ENCODE measurements around the gene BMAL1.

The BMAL1 gene

DNA sequence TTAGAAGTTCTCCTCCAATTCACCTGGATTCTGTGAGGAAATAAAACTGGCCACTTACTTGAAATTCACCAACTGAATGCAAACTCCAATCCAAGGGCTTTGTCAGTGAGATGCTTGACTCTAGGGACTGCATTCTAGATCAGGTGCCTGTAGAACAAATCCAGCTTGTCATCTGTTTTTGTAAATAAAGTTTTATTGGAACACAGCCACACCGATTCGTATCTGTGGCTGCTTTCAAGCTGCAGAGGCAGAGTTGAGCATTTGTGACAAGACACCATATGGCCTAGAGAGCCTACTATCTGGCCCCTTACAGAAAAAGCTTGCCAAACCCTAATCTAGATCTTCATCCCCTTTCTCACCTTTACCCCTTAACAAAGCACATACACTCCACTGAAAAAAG is 103.1 kb downstream of the BMAL1 start:
- TF ChIP-seq TAF1 (IDR thresholded peaks at IDR 0.05; ENCODE audit: low read depth) = no peak
- TF ChIP-seq NFIC (IDR thresholded peaks at IDR 0.05) = no peak
- TF ChIP-seq, protein P1, sequence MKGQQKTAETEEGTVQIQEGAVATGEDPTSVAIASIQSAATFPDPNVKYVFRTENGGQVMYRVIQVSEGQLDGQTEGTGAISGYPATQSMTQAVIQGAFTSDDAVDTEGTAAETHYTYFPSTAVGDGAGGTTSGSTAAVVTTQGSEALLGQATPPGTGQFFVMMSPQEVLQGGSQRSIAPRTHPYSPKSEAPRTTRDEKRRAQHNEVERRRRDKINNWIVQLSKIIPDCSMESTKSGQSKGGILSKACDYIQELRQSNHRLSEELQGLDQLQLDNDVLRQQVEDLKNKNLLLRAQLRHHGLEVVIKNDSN (IDR thresholded peaks at IDR 0.05) = no peak
- no peak for TF ChIP-seq RAD21 (IDR thresholded peaks at IDR 0.05; ENCODE audit: low read depth)
- TF ChIP-seq ZBTB7A (IDR thresholded peaks at IDR 0.05; ENCODE audit: low read depth) = no peak
- no peak for TF ChIP-seq YY1 (IDR thresholded peaks at IDR 0.05; ENCODE audit: low read depth)
- TF ChIP-seq EP300 (IDR thresholded peaks at IDR 0.05; ENCODE audit: borderline replicate concordance) = no peak
- no peak for TF ChIP-seq TCF12 (IDR thresholded peaks at IDR 0.05; ENCODE audit: low read depth)
- TF ChIP-seq CEBPB (IDR thresholded peaks at IDR 0.05) = no peak

DNA sequence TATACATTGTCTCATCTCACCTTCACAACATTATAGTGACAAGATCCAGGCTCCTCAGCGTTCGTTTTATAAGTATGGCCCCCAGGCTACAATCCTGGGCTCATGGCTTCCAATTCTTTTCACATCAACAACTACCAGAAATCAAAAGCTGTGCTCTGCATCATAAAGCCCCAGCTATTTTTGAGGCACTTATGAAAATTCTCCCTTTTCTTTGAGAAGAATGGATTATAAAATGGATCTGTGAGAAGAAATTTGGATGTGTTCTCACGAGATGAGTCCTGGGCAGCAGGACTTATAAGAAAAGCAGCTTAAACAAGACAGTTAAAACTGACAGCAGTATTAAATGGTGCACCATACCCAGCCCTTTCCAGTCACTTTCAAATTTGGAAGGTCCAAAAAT is 105.2 kb downstream of the BMAL1 start:
- TF ChIP-seq, protein P2, sequence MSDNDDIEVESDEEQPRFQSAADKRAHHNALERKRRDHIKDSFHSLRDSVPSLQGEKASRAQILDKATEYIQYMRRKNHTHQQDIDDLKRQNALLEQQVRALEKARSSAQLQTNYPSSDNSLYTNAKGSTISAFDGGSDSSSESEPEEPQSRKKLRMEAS (IDR thresholded peaks at IDR 0.05) = no peak
- no peak for TF ChIP-seq TAF1 (IDR thresholded peaks at IDR 0.05; ENCODE audit: low read depth)
- TF ChIP-seq YY1 (IDR thresholded peaks at IDR 0.05; ENCODE audit: low read depth) = no peak
- TF ChIP-seq NFIC (IDR thresholded peaks at IDR 0.05) = no peak
- no peak for TF ChIP-seq EP300 (IDR thresholded peaks at IDR 0.05; ENCODE audit: borderline replicate concordance)
- TF ChIP-seq RAD21 (IDR thresholded peaks at IDR 0.05; ENCODE audit: low read depth) = no peak
- no peak for TF ChIP-seq EGR1 (IDR thresholded peaks at IDR 0.05)
- no peak for TF ChIP-seq CREB1 (IDR thresholded peaks at IDR 0.05; ENCODE audit: low read depth)
- TF ChIP-seq ZBTB7A (IDR thresholded peaks at IDR 0.05; ENCODE audit: low read depth) = no peak
- no peak for TF ChIP-seq TEAD4 (IDR thresholded peaks at IDR 0.05)

DNA sequence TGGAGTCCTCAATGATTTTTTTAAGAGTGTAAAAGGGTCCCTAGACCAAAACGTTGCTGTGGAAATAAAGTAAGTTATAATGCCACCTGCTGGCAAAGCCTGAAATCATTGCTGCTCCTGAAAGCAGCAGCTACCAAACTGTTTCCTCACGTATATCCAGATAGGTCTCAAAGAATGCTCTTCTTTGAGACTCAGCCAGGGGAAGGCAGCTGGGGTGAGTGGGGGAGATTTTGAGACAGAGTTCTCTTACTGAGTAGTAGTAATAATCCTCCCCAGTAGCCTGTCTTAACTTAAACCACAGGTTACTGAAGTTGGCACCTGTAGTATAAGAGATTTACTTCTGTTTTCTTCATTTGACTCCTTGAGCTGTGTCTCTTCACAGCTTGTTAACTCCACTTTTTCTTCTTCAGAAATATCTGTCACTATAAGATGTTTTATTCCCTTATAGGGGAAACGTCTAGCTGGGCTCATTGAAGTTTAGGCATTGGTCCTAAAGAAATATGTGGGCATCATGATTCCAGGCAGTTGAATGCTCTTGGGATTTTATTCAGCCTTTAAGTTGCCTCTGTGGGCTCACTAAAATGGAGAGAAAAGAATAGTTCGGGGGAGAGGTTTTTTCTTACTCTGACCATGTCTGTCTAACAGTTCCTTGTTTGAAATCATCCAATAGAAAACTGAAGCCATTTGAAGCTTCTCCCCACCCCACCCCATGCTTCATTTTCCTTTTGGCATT is 107.5 kb downstream of the BMAL1 start:
- no peak for TF ChIP-seq CREB1 (IDR thresholded peaks at IDR 0.05; ENCODE audit: low read depth)
- TF ChIP-seq RAD21 (IDR thresholded peaks at IDR 0.05; ENCODE audit: low read depth) = peak; percentile 58

DNA sequence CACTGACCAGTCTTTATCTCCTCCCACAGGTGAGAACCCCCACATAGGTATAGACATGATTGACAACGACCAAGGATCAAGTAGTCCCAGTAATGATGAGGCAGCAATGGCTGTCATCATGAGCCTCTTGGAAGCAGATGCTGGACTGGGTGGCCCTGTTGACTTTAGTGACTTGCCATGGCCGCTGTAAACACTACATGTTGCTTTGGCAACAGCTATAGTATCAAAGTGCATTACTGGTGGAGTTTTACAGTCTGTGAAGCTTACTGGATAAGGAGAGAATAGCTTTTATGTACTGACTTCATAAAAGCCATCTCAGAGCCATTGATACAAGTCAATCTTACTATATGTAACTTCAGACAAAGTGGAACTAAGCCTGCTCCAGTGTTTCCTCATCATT is 109.0 kb downstream of the BMAL1 start:
- TF ChIP-seq EP300 (IDR thresholded peaks at IDR 0.05; ENCODE audit: borderline replicate concordance) (no peak), TCF12 (IDR thresholded peaks at IDR 0.05; ENCODE audit: low read depth) (no peak), YY1 (IDR thresholded peaks at IDR 0.05; ENCODE audit: low read depth) (no peak), FOXM1 (IDR thresholded peaks at IDR 0.05; ENCODE audit: borderline replicate concordance, low read depth) (no peak), CREB1 (IDR thresholded peaks at IDR 0.05; ENCODE audit: low read depth) (no peak), TEAD4 (IDR thresholded peaks at IDR 0.05) (no peak), TAF1 (IDR thresholded peaks at IDR 0.05; ENCODE audit: low read depth) (no peak)
- TF ChIP-seq, protein P1 (IDR thresholded peaks at IDR 0.05) = no peak
- TF ChIP-seq, protein P3, sequence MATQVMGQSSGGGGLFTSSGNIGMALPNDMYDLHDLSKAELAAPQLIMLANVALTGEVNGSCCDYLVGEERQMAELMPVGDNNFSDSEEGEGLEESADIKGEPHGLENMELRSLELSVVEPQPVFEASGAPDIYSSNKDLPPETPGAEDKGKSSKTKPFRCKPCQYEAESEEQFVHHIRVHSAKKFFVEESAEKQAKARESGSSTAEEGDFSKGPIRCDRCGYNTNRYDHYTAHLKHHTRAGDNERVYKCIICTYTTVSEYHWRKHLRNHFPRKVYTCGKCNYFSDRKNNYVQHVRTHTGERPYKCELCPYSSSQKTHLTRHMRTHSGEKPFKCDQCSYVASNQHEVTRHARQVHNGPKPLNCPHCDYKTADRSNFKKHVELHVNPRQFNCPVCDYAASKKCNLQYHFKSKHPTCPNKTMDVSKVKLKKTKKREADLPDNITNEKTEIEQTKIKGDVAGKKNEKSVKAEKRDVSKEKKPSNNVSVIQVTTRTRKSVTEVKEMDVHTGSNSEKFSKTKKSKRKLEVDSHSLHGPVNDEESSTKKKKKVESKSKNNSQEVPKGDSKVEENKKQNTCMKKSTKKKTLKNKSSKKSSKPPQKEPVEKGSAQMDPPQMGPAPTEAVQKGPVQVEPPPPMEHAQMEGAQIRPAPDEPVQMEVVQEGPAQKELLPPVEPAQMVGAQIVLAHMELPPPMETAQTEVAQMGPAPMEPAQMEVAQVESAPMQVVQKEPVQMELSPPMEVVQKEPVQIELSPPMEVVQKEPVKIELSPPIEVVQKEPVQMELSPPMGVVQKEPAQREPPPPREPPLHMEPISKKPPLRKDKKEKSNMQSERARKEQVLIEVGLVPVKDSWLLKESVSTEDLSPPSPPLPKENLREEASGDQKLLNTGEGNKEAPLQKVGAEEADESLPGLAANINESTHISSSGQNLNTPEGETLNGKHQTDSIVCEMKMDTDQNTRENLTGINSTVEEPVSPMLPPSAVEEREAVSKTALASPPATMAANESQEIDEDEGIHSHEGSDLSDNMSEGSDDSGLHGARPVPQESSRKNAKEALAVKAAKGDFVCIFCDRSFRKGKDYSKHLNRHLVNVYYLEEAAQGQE (IDR thresholded peaks at IDR 0.05; ENCODE audit: low read depth) = no peak

DNA sequence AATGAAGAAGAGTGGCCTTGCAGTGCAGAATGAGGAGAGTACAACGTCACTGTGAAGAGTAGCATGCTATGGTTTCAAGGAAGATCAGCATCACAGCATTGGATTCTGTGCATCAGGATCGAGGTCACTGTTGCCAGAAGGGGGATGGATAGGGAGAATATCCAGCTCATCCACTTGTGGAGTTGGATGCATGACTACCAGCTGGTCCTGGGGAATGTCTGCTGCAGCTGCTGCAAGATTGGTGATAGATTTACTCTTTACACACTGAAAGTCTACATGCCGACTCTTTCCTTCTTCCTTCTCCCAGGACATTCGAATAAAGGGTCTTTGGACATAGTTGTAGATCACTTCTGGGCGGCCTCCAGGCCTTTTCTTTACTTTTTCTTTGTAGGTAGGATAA is 111.2 kb downstream of the BMAL1 start:
- TF ChIP-seq CREB1 (IDR thresholded peaks at IDR 0.05; ENCODE audit: low read depth) (no peak), NFIC (IDR thresholded peaks at IDR 0.05) (no peak), YY1 (IDR thresholded peaks at IDR 0.05; ENCODE audit: low read depth) (no peak), EGR1 (IDR thresholded peaks at IDR 0.05) (no peak), RAD21 (IDR thresholded peaks at IDR 0.05; ENCODE audit: low read depth) (no peak), TAF1 (IDR thresholded peaks at IDR 0.05; ENCODE audit: low read depth) (no peak), TCF12 (IDR thresholded peaks at IDR 0.05; ENCODE audit: low read depth) (no peak), EP300 (IDR thresholded peaks at IDR 0.05; ENCODE audit: borderline replicate concordance) (no peak), CEBPB (IDR thresholded peaks at IDR 0.05) (no peak), TEAD4 (IDR thresholded peaks at IDR 0.05) (no peak), FOXM1 (IDR thresholded peaks at IDR 0.05; ENCODE audit: borderline replicate concordance, low read depth) (no peak), ZBTB7A (IDR thresholded peaks at IDR 0.05; ENCODE audit: low read depth) (no peak)
- TF ChIP-seq, protein P1 (IDR thresholded peaks at IDR 0.05) = no peak
- TF ChIP-seq, protein P2 (IDR thresholded peaks at IDR 0.05) = no peak
- TF ChIP-seq, protein P3 (IDR thresholded peaks at IDR 0.05; ENCODE audit: low read depth) = no peak
